Measurements from ENCODE around the gene AUTS2.

Gene AUTS2

DNA sequence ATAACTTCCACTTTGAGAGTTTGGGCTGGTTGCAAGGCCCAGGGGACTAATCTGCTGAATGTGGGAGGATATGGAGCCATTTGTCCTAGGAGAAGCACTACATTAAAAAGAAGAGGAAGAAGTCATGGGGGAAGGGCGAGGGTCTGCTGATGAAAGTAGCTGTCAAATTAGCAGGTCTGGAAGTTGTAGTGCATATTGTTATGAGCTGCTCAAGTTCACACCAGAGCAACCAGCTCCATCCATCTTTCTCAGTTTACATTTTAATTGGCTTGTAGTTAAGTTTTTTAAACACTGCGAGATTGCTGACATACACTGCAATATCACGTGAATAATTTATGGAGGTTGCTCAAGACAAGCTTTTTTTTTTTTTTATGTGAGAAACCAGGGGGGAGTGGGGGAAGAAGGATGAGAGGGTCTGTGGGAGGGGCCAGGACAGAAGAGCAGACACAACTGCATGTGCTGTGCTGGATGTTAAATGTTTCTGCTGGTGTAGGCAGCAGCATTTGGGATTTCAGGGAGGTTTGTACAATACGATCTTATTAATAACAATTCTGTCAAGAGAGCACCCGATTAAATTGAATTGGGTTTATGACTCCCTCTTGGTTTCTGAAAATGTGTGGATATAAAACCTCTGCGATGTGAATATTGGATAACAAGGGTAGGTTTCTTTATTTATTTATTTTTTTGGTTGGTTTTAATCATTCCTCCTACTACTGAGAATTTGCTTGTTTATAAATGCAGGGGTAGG is 774.7 kb downstream of the AUTS2 start:
- Mint-ChIP-seq H3K9me3 (no peaks in the 10 kb centered on the region), H3K36me3 (no peaks in the 10 kb centered on the region), H3K27me3 (no peaks in the 10 kb centered on the region), H3K4me3 (no peak overlapping the region), H3K27ac (no peak overlapping the region), H3K4me1 (no peaks in the 10 kb centered on the region)
- no peak for ATAC-seq (replicated peaks)
- no peak for DNase-seq

GRCh38 chr7:70374772-70375533 is 776.7 kb downstream of the AUTS2 start:
- no peak for DNase-seq
- Mint-ChIP-seq H3K27me3 (no peaks in the 10 kb centered on the region), H3K27ac (no peak overlapping the region), H3K4me1 (no peaks in the 10 kb centered on the region), H3K4me3 (no peak overlapping the region), H3K36me3 (no peaks in the 10 kb centered on the region), H3K9me3 (no peaks in the 10 kb centered on the region)
- ATAC-seq (replicated peaks), result no peak

GRCh38 chr7:70376561-70377031 is 778.3 kb downstream of the AUTS2 start:
- no peaks in the 10 kb centered on the region for H3K4me1 Mint-ChIP-seq
- DNase-seq (no peak), ATAC-seq (replicated peaks) (no peak)
- no peaks in the 10 kb centered on the region for H3K9me3 Mint-ChIP-seq
- H3K27ac Mint-ChIP-seq, result no peak overlapping the region
- H3K4me3 Mint-ChIP-seq, result no peak overlapping the region
- no peaks in the 10 kb centered on the region for H3K27me3 Mint-ChIP-seq
- no peaks in the 10 kb centered on the region for H3K36me3 Mint-ChIP-seq

GRCh38 chr7:70377957-70378356 is 779.7 kb downstream of the AUTS2 start:
- Mint-ChIP-seq H3K27ac (no peak overlapping the region), H3K36me3 (no peaks in the 10 kb centered on the region), H3K4me3 (no peak overlapping the region), H3K4me1 (no peaks in the 10 kb centered on the region), H3K27me3 (no peaks in the 10 kb centered on the region), H3K9me3 (no peaks in the 10 kb centered on the region)
- ATAC-seq (replicated peaks) (no peak), DNase-seq (no peak)

DNA sequence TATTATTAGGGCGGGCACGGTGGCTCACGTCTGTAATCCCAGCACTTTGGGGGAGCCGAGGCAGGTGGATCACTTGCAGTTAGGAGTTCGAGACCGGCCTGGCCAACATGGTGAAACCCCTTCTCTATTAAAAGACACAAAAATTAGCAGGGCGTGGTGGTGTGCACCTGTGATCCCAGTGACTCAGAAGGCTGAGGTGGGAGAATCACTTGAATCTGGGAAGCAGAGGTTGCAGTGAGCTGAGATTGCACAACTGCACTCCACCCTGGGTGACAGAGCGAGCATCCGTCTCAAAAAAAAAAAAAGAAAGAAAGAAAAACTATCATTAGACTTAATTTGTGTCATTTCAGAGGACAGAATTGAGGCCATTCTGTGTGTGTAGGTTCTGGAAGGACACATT is 780.9 kb downstream of the AUTS2 start:
- H3K27ac Mint-ChIP-seq, result no peak overlapping the region
- ATAC-seq (replicated peaks) (no peak), DNase-seq (no peak)
- H3K9me3 Mint-ChIP-seq, result no peaks in the 10 kb centered on the region
- no peaks in the 10 kb centered on the region for H3K4me1 Mint-ChIP-seq
- no peaks in the 10 kb centered on the region for H3K36me3 Mint-ChIP-seq
- no peaks in the 10 kb centered on the region for H3K27me3 Mint-ChIP-seq
- H3K4me3 Mint-ChIP-seq, result no peak overlapping the region

- Mint-ChIP-seq H3K9me3 (no peaks in the 10 kb centered on the region), H3K36me3 (no peaks in the 10 kb centered on the region), H3K4me3 (no peak overlapping the region), H3K27ac (no peak overlapping the region), H3K4me1 (no peaks in the 10 kb centered on the region), H3K27me3 (no peaks in the 10 kb centered on the region)
- DNase-seq (no peak), ATAC-seq (replicated peaks) (no peak)
Observed at GRCh38 chr7:70380421-70381015, 782.2 kb downstream of the AUTS2 start.

DNA sequence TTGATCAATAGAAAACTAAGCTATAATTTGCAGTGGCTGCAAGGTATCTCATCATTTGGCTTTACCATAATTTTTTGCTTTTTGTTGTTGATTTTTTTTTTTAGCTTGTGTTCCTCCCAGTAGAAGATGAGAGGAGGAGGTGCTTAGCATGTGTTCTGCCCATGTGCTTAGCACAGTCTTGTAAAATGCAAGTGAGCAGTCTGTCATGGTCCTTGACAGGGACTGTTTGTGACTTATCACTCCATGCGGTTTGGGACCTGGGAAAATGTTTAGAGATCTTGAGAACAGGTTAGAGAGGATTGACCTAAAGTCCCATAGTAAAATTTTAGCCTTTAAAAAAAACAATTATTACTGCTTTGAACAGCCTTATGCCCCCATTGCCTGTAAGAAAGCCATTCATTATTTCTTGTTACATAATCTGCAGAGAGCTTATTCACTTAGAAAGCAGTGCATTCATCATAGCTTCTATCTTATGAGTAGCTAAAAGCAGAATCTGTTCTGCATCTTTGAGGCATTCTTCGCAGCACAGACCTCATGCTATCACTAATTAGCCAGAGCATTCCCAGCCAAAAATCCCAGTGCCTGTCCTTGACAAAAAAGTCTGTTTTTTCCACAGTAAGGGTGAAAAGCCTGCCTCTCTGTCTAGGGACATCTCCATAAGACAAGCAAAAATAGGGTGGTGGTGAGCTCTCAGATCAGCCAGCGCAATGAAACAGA is 784.9 kb downstream of the AUTS2 start:
- ATAC-seq (replicated peaks) (no peak), DNase-seq (no peak)
- Mint-ChIP-seq H3K4me3 (no peak overlapping the region), H3K9me3 (no peaks in the 10 kb centered on the region), H3K4me1 (no peaks in the 10 kb centered on the region), H3K27me3 (no peaks in the 10 kb centered on the region), H3K27ac (no peak overlapping the region), H3K36me3 (no peaks in the 10 kb centered on the region)

- no peak overlapping the region for H3K27ac Mint-ChIP-seq
- H3K4me1 Mint-ChIP-seq, result no peaks in the 10 kb centered on the region
- DNase-seq (no peak), ATAC-seq (replicated peaks) (no peak)
- no peaks in the 10 kb centered on the region for H3K9me3 Mint-ChIP-seq
- H3K36me3 Mint-ChIP-seq, result no peaks in the 10 kb centered on the region
- H3K27me3 Mint-ChIP-seq, result no peaks in the 10 kb centered on the region
- H3K4me3 Mint-ChIP-seq, result no peak overlapping the region
Observed at GRCh38 chr7:70384024-70384423, 785.7 kb downstream of the AUTS2 start.

GRCh38 chr7:70384891-70385290 is 786.6 kb downstream of the AUTS2 start:
- H3K36me3 Mint-ChIP-seq, result no peaks in the 10 kb centered on the region
- no peak overlapping the region for H3K4me3 Mint-ChIP-seq
- no peaks in the 10 kb centered on the region for H3K27me3 Mint-ChIP-seq
- ATAC-seq (replicated peaks) (no peak), DNase-seq (no peak)
- no peak overlapping the region for H3K27ac Mint-ChIP-seq
- H3K9me3 Mint-ChIP-seq, result no peaks in the 10 kb centered on the region
- H3K4me1 Mint-ChIP-seq, result no peaks in the 10 kb centered on the region

DNA sequence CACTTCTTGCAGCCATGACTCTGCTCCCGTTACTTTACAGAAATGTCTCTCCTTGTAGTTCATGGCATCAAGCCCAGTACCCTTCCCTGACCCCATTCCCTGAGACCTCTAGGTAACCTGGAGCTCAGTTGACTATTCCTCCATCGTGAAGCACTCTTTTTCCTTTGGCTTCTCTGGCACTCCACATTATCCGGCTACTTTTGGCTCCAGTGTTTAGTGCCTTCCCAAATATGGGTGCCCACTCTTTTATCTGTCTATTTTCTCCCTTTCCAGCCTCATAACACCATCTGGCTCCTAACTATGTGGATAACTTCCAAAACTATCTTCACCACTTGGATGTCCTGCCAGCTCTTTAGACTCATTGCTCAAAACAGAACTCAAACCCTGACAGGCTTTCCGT is 788.9 kb downstream of the AUTS2 start:
- Mint-ChIP-seq H3K4me3 (no peak overlapping the region), H3K27me3 (no peaks in the 10 kb centered on the region), H3K36me3 (no peaks in the 10 kb centered on the region), H3K27ac (no peak overlapping the region), H3K9me3 (no peaks in the 10 kb centered on the region), H3K4me1 (no peaks in the 10 kb centered on the region)
- ATAC-seq (replicated peaks) (no peak), DNase-seq (no peak)

DNA sequence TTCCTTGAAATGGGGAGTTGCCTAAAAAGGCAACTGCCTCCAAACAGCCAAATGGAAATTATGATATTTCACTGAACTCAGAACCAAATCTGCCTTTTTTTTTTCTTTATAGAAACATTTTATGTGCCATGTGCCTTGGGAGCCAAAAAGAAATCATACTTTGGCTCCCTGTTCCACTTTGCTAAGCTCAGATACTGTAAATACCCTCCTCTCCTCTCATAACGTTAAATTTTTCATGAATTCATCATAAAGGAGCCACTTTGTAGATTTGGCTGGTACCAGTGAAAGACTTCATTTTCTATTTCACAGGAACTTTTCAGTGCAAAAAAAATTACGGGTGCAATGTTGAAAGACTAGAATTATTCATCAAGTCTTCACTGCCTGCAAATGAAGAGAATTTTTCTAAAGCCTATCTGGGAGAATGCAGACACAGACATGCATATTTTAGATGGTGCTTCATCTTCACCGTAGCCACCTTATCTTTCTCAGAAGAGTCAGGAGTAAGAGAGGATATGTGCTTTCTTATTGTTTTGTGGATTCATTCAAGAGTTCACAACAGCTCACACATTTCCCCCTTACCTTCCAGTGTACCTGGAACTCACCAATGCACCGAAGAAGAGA is 791.4 kb downstream of the AUTS2 start:
- no peak for DNase-seq
- Mint-ChIP-seq H3K4me3 (no peak overlapping the region), H3K4me1 (no peaks in the 10 kb centered on the region), H3K9me3 (no peaks in the 10 kb centered on the region), H3K27ac (no peak overlapping the region), H3K27me3 (no peaks in the 10 kb centered on the region), H3K36me3 (no peaks in the 10 kb centered on the region)
- no peak for ATAC-seq (replicated peaks)

GRCh38 chr7:70390251-70390650 is 792.0 kb downstream of the AUTS2 start:
- H3K4me3 Mint-ChIP-seq, result no peak overlapping the region
- ATAC-seq (replicated peaks), result no peak
- DNase-seq, result no peak
- H3K36me3 Mint-ChIP-seq, result no peaks in the 10 kb centered on the region
- H3K27ac Mint-ChIP-seq, result no peak overlapping the region
- no peaks in the 10 kb centered on the region for H3K4me1 Mint-ChIP-seq
- no peaks in the 10 kb centered on the region for H3K27me3 Mint-ChIP-seq
- no peaks in the 10 kb centered on the region for H3K9me3 Mint-ChIP-seq

DNA sequence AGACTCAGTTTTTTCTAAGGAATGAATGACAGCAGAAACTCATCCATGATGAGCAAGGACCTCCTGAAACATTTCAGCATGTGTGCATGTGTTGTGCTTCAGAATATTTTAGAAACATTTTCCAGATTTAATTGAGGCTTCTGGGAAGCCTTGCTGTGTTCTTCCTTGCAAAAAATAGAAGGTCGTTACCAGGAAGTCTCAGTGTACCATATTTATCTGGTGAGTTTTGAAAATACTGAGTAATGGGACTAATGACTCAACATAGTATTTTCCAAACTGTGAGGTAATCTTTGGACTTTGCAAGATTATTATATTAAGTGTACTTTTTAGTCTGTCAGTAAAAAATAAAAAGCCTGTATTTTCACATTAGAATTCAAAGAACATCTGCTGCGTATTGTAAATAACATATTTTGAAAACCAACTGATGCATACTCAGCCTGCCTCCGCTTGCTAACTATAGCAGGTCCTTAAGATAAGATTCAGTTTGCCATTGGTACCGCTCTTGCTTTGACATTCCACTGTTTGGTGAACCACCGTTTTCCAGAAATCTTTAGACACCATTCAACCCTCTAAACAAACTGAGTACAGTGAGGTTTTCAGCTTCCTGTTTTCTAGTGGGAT is 794.1 kb downstream of the AUTS2 start:
- no peak for DNase-seq
- Mint-ChIP-seq H3K4me1 (no peaks in the 10 kb centered on the region), H3K4me3 (no peak overlapping the region), H3K27me3 (no peaks in the 10 kb centered on the region), H3K36me3 (no peaks in the 10 kb centered on the region), H3K27ac (no peak overlapping the region), H3K9me3 (no peaks in the 10 kb centered on the region)
- ATAC-seq (replicated peaks), result no peak
